ENCODE results near the gene TMEM41B.

Gene TMEM41B, protein sequence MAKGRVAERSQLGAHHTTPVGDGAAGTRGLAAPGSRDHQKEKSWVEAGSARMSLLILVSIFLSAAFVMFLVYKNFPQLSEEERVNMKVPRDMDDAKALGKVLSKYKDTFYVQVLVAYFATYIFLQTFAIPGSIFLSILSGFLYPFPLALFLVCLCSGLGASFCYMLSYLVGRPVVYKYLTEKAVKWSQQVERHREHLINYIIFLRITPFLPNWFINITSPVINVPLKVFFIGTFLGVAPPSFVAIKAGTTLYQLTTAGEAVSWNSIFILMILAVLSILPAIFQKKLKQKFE

DNA sequence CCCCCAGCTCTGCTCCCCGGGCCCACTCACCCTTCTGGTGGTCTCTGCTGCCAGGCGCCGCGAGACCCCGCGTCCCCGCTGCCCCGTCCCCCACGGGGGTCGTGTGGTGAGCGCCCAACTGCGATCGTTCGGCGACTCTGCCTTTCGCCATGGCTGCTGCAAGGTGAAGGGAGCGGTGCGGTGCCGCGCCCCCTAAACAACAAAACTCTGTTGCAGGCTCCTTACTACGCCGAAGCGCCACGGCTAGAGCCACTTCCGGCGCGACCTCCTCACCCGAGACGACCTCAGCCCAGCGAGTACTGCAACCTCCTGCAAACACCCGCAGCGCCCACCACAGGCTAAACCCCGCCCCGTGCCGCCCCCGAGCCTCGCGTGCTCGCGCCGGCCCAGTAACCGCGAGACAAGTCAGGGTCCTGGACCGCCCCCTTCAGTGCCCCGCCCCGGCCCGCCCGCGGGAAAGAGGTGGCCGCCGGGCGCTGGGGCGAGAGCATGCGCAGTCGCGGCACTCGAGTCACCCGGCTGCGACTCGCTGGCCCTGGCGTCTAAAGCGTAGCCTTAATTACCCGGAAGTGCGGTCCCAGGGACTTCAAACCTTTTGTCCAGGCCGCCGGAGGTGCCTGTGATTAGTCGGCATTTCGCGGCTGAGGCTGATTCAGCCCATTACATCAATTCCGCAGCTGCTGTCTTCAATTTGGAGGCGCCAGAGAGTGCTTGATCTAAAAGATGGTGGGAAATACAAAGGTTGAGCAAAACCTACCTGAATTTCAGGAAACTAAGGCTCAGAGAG lies at the start of gene TMEM41B:
Gene TMEM41B (minus strand): TSS at position 303 of the 787 bp plus-strand sequence. CDS start 152 bp downstream, at position 151.
- peak; percentile 98 for ATAC-seq
- TF ChIP-seq, protein P1, sequence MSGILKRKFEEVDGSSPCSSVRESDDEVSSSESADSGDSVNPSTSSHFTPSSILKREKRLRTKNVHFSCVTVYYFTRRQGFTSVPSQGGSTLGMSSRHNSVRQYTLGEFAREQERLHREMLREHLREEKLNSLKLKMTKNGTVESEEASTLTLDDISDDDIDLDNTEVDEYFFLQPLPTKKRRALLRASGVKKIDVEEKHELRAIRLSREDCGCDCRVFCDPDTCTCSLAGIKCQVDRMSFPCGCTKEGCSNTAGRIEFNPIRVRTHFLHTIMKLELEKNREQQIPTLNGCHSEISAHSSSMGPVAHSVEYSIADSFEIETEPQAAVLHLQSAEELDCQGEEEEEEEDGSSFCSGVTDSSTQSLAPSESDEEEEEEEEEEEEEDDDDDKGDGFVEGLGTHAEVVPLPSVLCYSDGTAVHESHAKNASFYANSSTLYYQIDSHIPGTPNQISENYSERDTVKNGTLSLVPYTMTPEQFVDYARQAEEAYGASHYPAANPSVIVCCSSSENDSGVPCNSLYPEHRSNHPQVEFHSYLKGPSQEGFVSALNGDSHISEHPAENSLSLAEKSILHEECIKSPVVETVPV (CRISPR knock-in tag; IDR thresholded peaks at IDR 0.05), result no peak
- TF ChIP-seq RARB (CRISPR knock-in tag; IDR thresholded peaks at IDR 0.05) (no peak), CSDC2 (CRISPR knock-in tag; IDR thresholded peaks at IDR 0.05) (no peak), ZFP30 (CRISPR knock-in tag; IDR thresholded peaks at IDR 0.05) (no peak), ZNF70 (CRISPR knock-in tag; IDR thresholded peaks at IDR 0.05) (no peak), ZFP3 (CRISPR knock-in tag; IDR thresholded peaks at IDR 0.05) (no peak), ESRRG (CRISPR knock-in tag; IDR thresholded peaks at IDR 0.05) (no peak), TCF4 (CRISPR knock-in tag; IDR thresholded peaks at IDR 0.05; ENCODE audit: borderline replicate concordance) (no peak), PPARA (CRISPR knock-in tag; IDR thresholded peaks at IDR 0.05; ENCODE audit: borderline replicate concordance) (no peak), ZC3H10 (CRISPR knock-in tag; IDR thresholded peaks at IDR 0.05) (no peak), BACH2 (CRISPR knock-in tag; IDR thresholded peaks at IDR 0.05; ENCODE audit: borderline replicate concordance) (no peak), ARNTL (CRISPR knock-in tag; IDR thresholded peaks at IDR 0.05; ENCODE audit: borderline replicate concordance, low read depth) (no peak), SNAI2 (CRISPR knock-in tag; IDR thresholded peaks at IDR 0.05) (no peak), TOX (CRISPR knock-in tag; IDR thresholded peaks at IDR 0.05; ENCODE audit: borderline replicate concordance) (no peak), ZNF565 (CRISPR knock-in tag; conservative IDR thresholded peaks at IDR 0.05; ENCODE audit: low read depth) (no peak), ZNF8 (CRISPR knock-in tag; IDR thresholded peaks at IDR 0.05) (no peak)
- TF ChIP-seq, protein P2, sequence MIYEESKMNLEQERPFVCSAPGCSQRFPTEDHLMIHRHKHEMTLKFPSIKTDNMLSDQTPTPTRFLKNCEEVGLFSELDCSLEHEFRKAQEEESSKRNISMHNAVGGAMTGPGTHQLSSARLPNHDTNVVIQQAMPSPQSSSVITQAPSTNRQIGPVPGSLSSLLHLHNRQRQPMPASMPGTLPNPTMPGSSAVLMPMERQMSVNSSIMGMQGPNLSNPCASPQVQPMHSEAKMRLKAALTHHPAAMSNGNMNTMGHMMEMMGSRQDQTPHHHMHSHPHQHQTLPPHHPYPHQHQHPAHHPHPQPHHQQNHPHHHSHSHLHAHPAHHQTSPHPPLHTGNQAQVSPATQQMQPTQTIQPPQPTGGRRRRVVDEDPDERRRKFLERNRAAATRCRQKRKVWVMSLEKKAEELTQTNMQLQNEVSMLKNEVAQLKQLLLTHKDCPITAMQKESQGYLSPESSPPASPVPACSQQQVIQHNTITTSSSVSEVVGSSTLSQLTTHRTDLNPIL (CRISPR knock-in tag; IDR thresholded peaks at IDR 0.05; ENCODE audit: low read depth), result no peak
- TF ChIP-seq, protein P3, sequence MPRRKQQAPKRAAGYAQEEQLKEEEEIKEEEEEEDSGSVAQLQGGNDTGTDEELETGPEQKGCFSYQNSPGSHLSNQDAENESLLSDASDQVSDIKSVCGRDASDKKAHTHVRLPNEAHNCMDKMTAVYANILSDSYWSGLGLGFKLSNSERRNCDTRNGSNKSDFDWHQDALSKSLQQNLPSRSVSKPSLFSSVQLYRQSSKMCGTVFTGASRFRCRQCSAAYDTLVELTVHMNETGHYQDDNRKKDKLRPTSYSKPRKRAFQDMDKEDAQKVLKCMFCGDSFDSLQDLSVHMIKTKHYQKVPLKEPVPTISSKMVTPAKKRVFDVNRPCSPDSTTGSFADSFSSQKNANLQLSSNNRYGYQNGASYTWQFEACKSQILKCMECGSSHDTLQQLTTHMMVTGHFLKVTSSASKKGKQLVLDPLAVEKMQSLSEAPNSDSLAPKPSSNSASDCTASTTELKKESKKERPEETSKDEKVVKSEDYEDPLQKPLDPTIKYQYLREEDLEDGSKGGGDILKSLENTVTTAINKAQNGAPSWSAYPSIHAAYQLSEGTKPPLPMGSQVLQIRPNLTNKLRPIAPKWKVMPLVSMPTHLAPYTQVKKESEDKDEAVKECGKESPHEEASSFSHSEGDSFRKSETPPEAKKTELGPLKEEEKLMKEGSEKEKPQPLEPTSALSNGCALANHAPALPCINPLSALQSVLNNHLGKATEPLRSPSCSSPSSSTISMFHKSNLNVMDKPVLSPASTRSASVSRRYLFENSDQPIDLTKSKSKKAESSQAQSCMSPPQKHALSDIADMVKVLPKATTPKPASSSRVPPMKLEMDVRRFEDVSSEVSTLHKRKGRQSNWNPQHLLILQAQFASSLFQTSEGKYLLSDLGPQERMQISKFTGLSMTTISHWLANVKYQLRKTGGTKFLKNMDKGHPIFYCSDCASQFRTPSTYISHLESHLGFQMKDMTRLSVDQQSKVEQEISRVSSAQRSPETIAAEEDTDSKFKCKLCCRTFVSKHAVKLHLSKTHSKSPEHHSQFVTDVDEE (CRISPR knock-in tag; IDR thresholded peaks at IDR 0.05), result no peak
- TF ChIP-seq, protein P4, sequence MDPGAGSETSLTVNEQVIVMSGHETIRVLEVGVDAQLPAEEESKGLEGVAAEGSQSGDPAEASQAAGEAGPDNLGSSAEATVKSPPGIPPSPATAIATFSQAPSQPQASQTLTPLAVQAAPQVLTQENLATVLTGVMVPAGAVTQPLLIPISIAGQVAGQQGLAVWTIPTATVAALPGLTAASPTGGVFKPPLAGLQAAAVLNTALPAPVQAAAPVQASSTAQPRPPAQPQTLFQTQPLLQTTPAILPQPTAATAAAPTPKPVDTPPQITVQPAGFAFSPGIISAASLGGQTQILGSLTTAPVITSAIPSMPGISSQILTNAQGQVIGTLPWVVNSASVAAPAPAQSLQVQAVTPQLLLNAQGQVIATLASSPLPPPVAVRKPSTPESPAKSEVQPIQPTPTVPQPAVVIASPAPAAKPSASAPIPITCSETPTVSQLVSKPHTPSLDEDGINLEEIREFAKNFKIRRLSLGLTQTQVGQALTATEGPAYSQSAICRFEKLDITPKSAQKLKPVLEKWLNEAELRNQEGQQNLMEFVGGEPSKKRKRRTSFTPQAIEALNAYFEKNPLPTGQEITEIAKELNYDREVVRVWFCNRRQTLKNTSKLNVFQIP (CRISPR knock-in tag; IDR thresholded peaks at IDR 0.05; ENCODE audit: borderline replicate concordance, low read depth), result no peak
- TF ChIP-seq, protein P5, sequence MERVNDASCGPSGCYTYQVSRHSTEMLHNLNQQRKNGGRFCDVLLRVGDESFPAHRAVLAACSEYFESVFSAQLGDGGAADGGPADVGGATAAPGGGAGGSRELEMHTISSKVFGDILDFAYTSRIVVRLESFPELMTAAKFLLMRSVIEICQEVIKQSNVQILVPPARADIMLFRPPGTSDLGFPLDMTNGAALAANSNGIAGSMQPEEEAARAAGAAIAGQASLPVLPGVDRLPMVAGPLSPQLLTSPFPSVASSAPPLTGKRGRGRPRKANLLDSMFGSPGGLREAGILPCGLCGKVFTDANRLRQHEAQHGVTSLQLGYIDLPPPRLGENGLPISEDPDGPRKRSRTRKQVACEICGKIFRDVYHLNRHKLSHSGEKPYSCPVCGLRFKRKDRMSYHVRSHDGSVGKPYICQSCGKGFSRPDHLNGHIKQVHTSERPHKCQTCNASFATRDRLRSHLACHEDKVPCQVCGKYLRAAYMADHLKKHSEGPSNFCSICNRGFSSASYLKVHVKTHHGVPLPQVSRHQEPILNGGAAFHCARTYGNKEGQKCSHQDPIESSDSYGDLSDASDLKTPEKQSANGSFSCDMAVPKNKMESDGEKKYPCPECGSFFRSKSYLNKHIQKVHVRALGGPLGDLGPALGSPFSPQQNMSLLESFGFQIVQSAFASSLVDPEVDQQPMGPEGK (CRISPR knock-in tag; IDR thresholded peaks at IDR 0.05; ENCODE audit: borderline replicate concordance), result no peak

DNA sequence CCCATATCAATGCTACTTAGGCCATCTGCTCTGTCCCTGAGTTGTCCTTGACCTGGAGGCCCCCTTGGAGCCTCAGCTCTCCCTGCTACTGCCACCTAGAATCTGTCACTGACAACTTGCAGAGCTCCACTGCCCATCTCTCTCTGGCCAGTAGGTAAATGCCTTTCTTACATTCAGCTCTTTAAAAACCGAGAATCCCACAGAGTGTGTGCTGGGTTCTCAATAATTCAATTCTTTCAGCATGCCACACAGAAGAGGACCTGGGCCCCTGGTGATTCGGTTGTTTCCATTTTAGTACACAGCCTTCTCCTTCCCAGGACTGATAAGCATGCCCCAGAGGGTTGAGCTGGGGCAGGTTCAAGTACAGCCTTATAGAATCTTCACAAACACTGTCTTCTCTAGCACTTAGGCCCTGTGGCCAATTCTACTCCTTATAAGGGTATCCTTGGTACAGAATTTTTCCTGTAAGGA lies 48.0 kb upstream of the TMEM41B start:
- ATAC-seq, result peak; percentile 11; the same call in 2 of the 3 replicates
- TF ChIP-seq, protein P5 (CRISPR knock-in tag; IDR thresholded peaks at IDR 0.05; ENCODE audit: borderline replicate concordance), result no peak
- TF ChIP-seq, protein P4 (CRISPR knock-in tag; IDR thresholded peaks at IDR 0.05; ENCODE audit: borderline replicate concordance, low read depth), result no peak
- TF ChIP-seq TOX (CRISPR knock-in tag; IDR thresholded peaks at IDR 0.05; ENCODE audit: borderline replicate concordance) (no peak), ESRRG (CRISPR knock-in tag; IDR thresholded peaks at IDR 0.05) (no peak), ZNF70 (CRISPR knock-in tag; IDR thresholded peaks at IDR 0.05) (no peak), ZFP30 (CRISPR knock-in tag; IDR thresholded peaks at IDR 0.05) (no peak), GLIS3 (CRISPR knock-in tag; IDR thresholded peaks at IDR 0.05) (no peak), RARB (CRISPR knock-in tag; IDR thresholded peaks at IDR 0.05) (no peak), BACH2 (CRISPR knock-in tag; IDR thresholded peaks at IDR 0.05; ENCODE audit: borderline replicate concordance) (no peak), ZNF565 (CRISPR knock-in tag; conservative IDR thresholded peaks at IDR 0.05; ENCODE audit: low read depth) (no peak), OSR1 (CRISPR knock-in tag; IDR thresholded peaks at IDR 0.05) (no peak), TCF4 (CRISPR knock-in tag; IDR thresholded peaks at IDR 0.05; ENCODE audit: borderline replicate concordance) (no peak), ARNTL (CRISPR knock-in tag; IDR thresholded peaks at IDR 0.05; ENCODE audit: borderline replicate concordance, low read depth) (no peak), ZC3H10 (CRISPR knock-in tag; IDR thresholded peaks at IDR 0.05) (no peak)

Data from SK-N-SH treated with all-trans-retinoic acid at 6 μM for 48 hours (cell line).